ENCODE measurements around the gene CELF2. TPM values are rescaled to one million over a fixed set of nuclear protein-coding genes. Genes with fewer than 3 reads are reported as not detected.

The CELF2 gene
- total RNA-seq, 2 experiments from 2014 or later: 197 to 205 TPM

GRCh38 chr10:11377267-11377666 is 359.6 kb downstream of the CELF2 start:
- H3K9me3 ChIP-seq (ENCODE audit: control insufficient read depth in 1 of 2, insufficient read depth in 1 of 2, low read length in 2 of 2): no peaks in the 10 kb centered on the region
- H3K4me1 Mint-ChIP-seq (ENCODE audit: low read depth): no peaks in the 10 kb centered on the region
- H3K27me3 Mint-ChIP-seq: no peaks in the 10 kb centered on the region
- H3K4me3 Mint-ChIP-seq: no peak overlapping the region
- no peak overlapping the region for H3K27ac ChIP-seq (ENCODE audit: low read depth in 1 of 2, low read length in 2 of 2)
- H3K4me3 ChIP-seq (ENCODE audit: low read length): no peak overlapping the region
- ChIA-PET CTCF (no interaction called here), POLR2A (no interaction called here)
- ATAC-seq (ENCODE audit: poor library complexity) (no peak), DNase-seq (no peak)
- intact Hi-C loops (cut with DNase I, micrococcal nuclease): no loop called here
- H3K36me3 ChIP-seq (ENCODE audit: insufficient read depth, low read length): no peaks in the 10 kb centered on the region
- no peak for TF ChIP-seq CTCF (IDR thresholded peaks at IDR 0.05)
- no peaks in the 10 kb centered on the region for H3K36me3 Mint-ChIP-seq (ENCODE audit: low read depth)
- no peaks in the 10 kb centered on the region for H3K9me3 Mint-ChIP-seq
- no peaks in the 10 kb centered on the region for H3K27me3 ChIP-seq (ENCODE audit: control insufficient read depth in 1 of 2, insufficient read depth in 2 of 2, low read length in 2 of 2)
- no peak overlapping the region for H3K27ac Mint-ChIP-seq
- H3K4me1 ChIP-seq (ENCODE audit: insufficient read depth, low read length): no peaks in the 10 kb centered on the region

GRCh38 chr10:11378835-11379234 is 361.2 kb downstream of the CELF2 start:
- no peak for TF ChIP-seq CTCF (IDR thresholded peaks at IDR 0.05)
- intact Hi-C loops (cut with DNase I, micrococcal nuclease): no loop called here
- no peak for ATAC-seq (ENCODE audit: poor library complexity)
- Mint-ChIP-seq H3K36me3 (ENCODE audit: low read depth) (no peaks in the 10 kb centered on the region), H3K9me3 (no peaks in the 10 kb centered on the region), H3K4me3 (no peak overlapping the region), H3K27me3 (no peaks in the 10 kb centered on the region), H3K4me1 (ENCODE audit: low read depth) (no peaks in the 10 kb centered on the region), H3K27ac (no peak overlapping the region)
- DNase-seq: no peak
- no peak overlapping the region for H3K4me3 ChIP-seq (ENCODE audit: low read length)
- no peak overlapping the region for H3K27ac ChIP-seq (ENCODE audit: low read depth in 1 of 2, low read length in 2 of 2)
- CTCF ChIA-PET: no interaction called here
- H3K36me3 ChIP-seq (ENCODE audit: insufficient read depth, low read length): no peaks in the 10 kb centered on the region
- no peaks in the 10 kb centered on the region for H3K27me3 ChIP-seq (ENCODE audit: control insufficient read depth in 1 of 2, insufficient read depth in 2 of 2, low read length in 2 of 2)
- POLR2A ChIA-PET: no interaction called here
- no peaks in the 10 kb centered on the region for H3K9me3 ChIP-seq (ENCODE audit: control insufficient read depth in 1 of 2, insufficient read depth in 1 of 2, low read length in 2 of 2)
- no peaks in the 10 kb centered on the region for H3K4me1 ChIP-seq (ENCODE audit: insufficient read depth, low read length)

GRCh38 chr10:11379771-11380170 is 362.1 kb downstream of the CELF2 start:
- no peak for TF ChIP-seq CTCF (IDR thresholded peaks at IDR 0.05)
- H3K4me3 Mint-ChIP-seq: no peak overlapping the region
- Histone ChIP-seq H3K4me3 (ENCODE audit: low read length) (no peak overlapping the region), H3K9me3 (ENCODE audit: control insufficient read depth in 1 of 2, insufficient read depth in 1 of 2, low read length in 2 of 2) (no peaks in the 10 kb centered on the region), H3K36me3 (ENCODE audit: insufficient read depth, low read length) (no peaks in the 10 kb centered on the region), H3K27me3 (ENCODE audit: control insufficient read depth in 1 of 2, insufficient read depth in 2 of 2, low read length in 2 of 2) (no peaks in the 10 kb centered on the region), H3K4me1 (ENCODE audit: insufficient read depth, low read length) (no peaks in the 10 kb centered on the region), H3K27ac (ENCODE audit: low read depth in 1 of 2, low read length in 2 of 2) (no peak overlapping the region)
- H3K9me3 Mint-ChIP-seq: no peaks in the 10 kb centered on the region
- ATAC-seq (ENCODE audit: poor library complexity) (no peak), DNase-seq (no peak)
- no peaks in the 10 kb centered on the region for H3K27me3 Mint-ChIP-seq
- ChIA-PET CTCF (no interaction called here), POLR2A (no interaction called here)
- no peaks in the 10 kb centered on the region for H3K4me1 Mint-ChIP-seq (ENCODE audit: low read depth)
- no peaks in the 10 kb centered on the region for H3K36me3 Mint-ChIP-seq (ENCODE audit: low read depth)
- intact Hi-C loops (cut with DNase I, micrococcal nuclease): no loop called here
- no peak overlapping the region for H3K27ac Mint-ChIP-seq
